HepG2 (cell line): ENCODE measurements around the gene IRF4. TPM values are rescaled to one million over a fixed set of nuclear protein-coding genes. Genes with fewer than 3 reads are reported as not detected.

Experiments
- ATAC-seq: fragments of 200-7000 bp; cut with Tn5 transposase; 3 replicates; pipeline ENCODE4 v1.9.1; 2020; ENCODE audit warnings: mild to moderate bottlenecking, moderate library complexity
- BruUV-seq: library from RNA; stranded (reverse); fragments of 400-500 nt; replicated peaks from 2 replicates; lab custom pipeline; 2021; lab: Mats Ljungman, UMichigan
- CTCF ChIA-PET: fragments of 300-600 bp; formaldehyde crosslinking; extraction: SDS; loops from one replicate; lab custom pipeline; 2021; ENCODE audit warnings: low total read pairs, inconsistent platforms, low intra/inter-chr PET ratio; lab: Yijun Ruan, JAX
- POLR2A ChIA-PET: fragments of 350-600 bp; sonication (Branson Sonifier 250); formaldehyde crosslinking; loops from one replicate; lab custom pipeline; 2020; ENCODE audit warnings: antibody characterized with exemption, inconsistent platforms; lab: Yijun Ruan, JAX
- DNase-seq: peaks from one replicate; pipeline ENCODE4 v3.0.0-alpha.2; 2015; ENCODE audit warnings: low spot score
- FAIRE-seq: peaks from 3 replicates; lab custom pipeline; 2011; peaks lifted over from hg19 to GRCh38; lab: Jason Lieb, UNC
- H2AFZ ChIP-seq: one replicate; pipeline ENCODE4 v1.6.1; 2011; ENCODE audit warnings: low read length, inconsistent platforms
- H3K27ac ChIP-seq: fragments of 300-600 bp; 3 replicates; pipeline ENCODE4 v1.8.0; 2011; ENCODE audit warnings: mixed run types, mild to moderate bottlenecking, mixed read lengths, low read length, inconsistent platforms; ENCODE audit not compliant: insufficient read depth; ENCODE audit errors: extremely low read length
- H3K27me3 ChIP-seq, 2 experiments: fragments of 200-600 bp in 1 of 2; 2 replicates in 1 of 2; 3 replicates in 1 of 2; pipeline versions ENCODE4 v1.6.0 to v1.8.0; 2011; ENCODE audit warnings: low read length in 2 of 2, mild to moderate bottlenecking in 2 of 2, moderate library complexity in 2 of 2, inconsistent platforms in 1 of 2; ENCODE audit not compliant: insufficient read depth in 2 of 2, control insufficient read depth in 1 of 2
- H3K36me3 ChIP-seq, 2 experiments: fragments of 200-600 bp in 1 of 2; replicated peaks in 1 of 2; 2 replicates in 1 of 2; 3 replicates in 1 of 2; pipeline versions ENCODE4 v1.5.1 to v1.8.0; 2011; ENCODE audit warnings: low read length in 2 of 2, inconsistent platforms in 1 of 2; ENCODE audit not compliant: insufficient read depth in 2 of 2, control insufficient read depth in 1 of 2
- H3K4me1 ChIP-seq: 2 replicates; pipeline ENCODE4 v1.5.1; 2012; ENCODE audit warnings: low read length, inconsistent platforms; ENCODE audit not compliant: insufficient read depth
- H3K4me2 ChIP-seq: 2 replicates; pipeline ENCODE4 v1.6.0; 2011; ENCODE audit warnings: low read depth, low read length, inconsistent platforms
- H3K4me3 ChIP-seq, 3 experiments: fragments of 200-600 bp in 1 of 3; sonication (generic), shearing (Covaris generic) in 1 of 3; replicated peaks in 1 of 3; 2 replicates each; pipeline ENCODE4 v1.5.1; 2011 to 2016; ENCODE audit warnings: low read length in 3 of 3, inconsistent platforms in 2 of 3, low read depth in 2 of 3, mild to moderate bottlenecking in 2 of 3, control low read depth in 1 of 3, mixed read lengths in 1 of 3; ENCODE audit not compliant: insufficient read depth in 1 of 3
- H3K79me2 ChIP-seq: one replicate; pipeline ENCODE4 v1.6.1; 2011; ENCODE audit warnings: low read length, inconsistent platforms; ENCODE audit not compliant: insufficient read depth
- H3K9ac ChIP-seq: 2 replicates; pipeline ENCODE4 v1.6.0; 2011; ENCODE audit warnings: mild to moderate bottlenecking, low read depth, low read length, inconsistent platforms; ENCODE audit not compliant: insufficient read depth
- H3K9me3 ChIP-seq: 2 replicates; pipeline ENCODE4 v1.5.1; 2012; ENCODE audit warnings: mild to moderate bottlenecking, low read length
- H4K20me1 ChIP-seq: 2 replicates; pipeline ENCODE4 v1.6.0; 2011; ENCODE audit warnings: inconsistent platforms, mild to moderate bottlenecking, low read length, moderate library complexity; ENCODE audit not compliant: insufficient read depth
- BATF2 ChIP-seq: sonication (generic); formaldehyde crosslinking; IDR thresholded peaks from 2 replicates; pipeline ENCODE4 v1.8.0; 2022; ENCODE audit warnings: mild to moderate bottlenecking, missing genetic modification reagents, moderate library complexity
- GMEB1 ChIP-seq: sonication (generic); formaldehyde crosslinking; IDR thresholded peaks from 2 replicates; pipeline ENCODE4 v1.5.1; 2020; ENCODE audit warnings: missing genetic modification reagents, mild to moderate bottlenecking, borderline replicate concordance
- KLF9 ChIP-seq: IDR thresholded peaks from 2 replicates; pipeline ENCODE4 v1.6.1; 2016; ENCODE audit warnings: low read depth
- LRRFIP1 ChIP-seq: sonication (generic); formaldehyde crosslinking; conservative IDR thresholded peaks from 2 replicates; pipeline ENCODE4 v1.4.0; 2020; ENCODE audit warnings: missing genetic modification reagents
- PHF20 ChIP-seq: sonication (generic); formaldehyde crosslinking; IDR thresholded peaks from 2 replicates; pipeline ENCODE4 v1.5.0; 2020; ENCODE audit warnings: mild to moderate bottlenecking, missing genetic modification reagents
- TBL1XR1 ChIP-seq: fragments of 150-350 bp; IDR thresholded peaks from 2 replicates; pipeline ENCODE4 v1.6.1; 2014; ENCODE audit warnings: borderline replicate concordance, low read length; ENCODE audit not compliant: partially characterized antibody
- ZBTB44 ChIP-seq: sonication (generic); formaldehyde crosslinking; IDR thresholded peaks from 2 replicates; pipeline ENCODE4 v1.4.0; 2020; ENCODE audit warnings: missing genetic modification reagents
- ZC3H13 ChIP-seq: sonication (generic); formaldehyde crosslinking; IDR thresholded peaks from 2 replicates; pipeline ENCODE4 v1.8.1; 2023; ENCODE audit warnings: mild to moderate bottlenecking, missing genetic modification reagents, moderate library complexity
- ZFP91 ChIP-seq: sonication (generic); formaldehyde crosslinking; IDR thresholded peaks from 2 replicates; pipeline ENCODE4 v1.9.0; 2022; ENCODE audit warnings: missing genetic modification reagents, mild to moderate bottlenecking, borderline replicate concordance
- ZNF615 ChIP-seq: sonication (generic); formaldehyde crosslinking; IDR thresholded peaks from 2 replicates; pipeline ENCODE4 v1.5.0; 2020; ENCODE audit warnings: mild to moderate bottlenecking, missing genetic modification reagents, borderline replicate concordance
- ZNF740 ChIP-seq: sonication (generic); formaldehyde crosslinking; IDR thresholded peaks from 2 replicates; pipeline ENCODE4 v1.4.0; 2020; ENCODE audit warnings: missing genetic modification reagents
- WGBS: methylation state at CpG from one replicate; pipeline ENCODE4 v1.1.6; 2017; ENCODE audit warnings: low lambda C conversion rate; 5-methylcytosine and 5-hydroxymethylcytosine counted together
- in situ Hi-C: cut with HindIII; loops from 2 replicates; pipeline ENCODE4 v1.10.0; 2017; ENCODE audit warnings: low pct_unique_long_range_greater_than_20kb; ENCODE audit not compliant: extremely low pct_ligation_motif_present
- intact Hi-C: fragments of 100-400 bp; cut with micrococcal nuclease; formaldehyde crosslinking; loops from one replicate; pipeline ENCODE4 v1.10.0; 2022; ENCODE audit not compliant: unreplicated experiment
- polyA plus RNA-seq, 8 experiments: library from polyadenylated mRNA; depleted of rRNA in 3 of 8; stranded (reverse) in 7 of 8; unstranded in 1 of 8; fragments of >200 nt; fragmentation: Illumina TruSeq in 4 of 8; extraction: Trizol in 4 of 8; gene quantifications; 2 replicates each; pipeline versions ENCODE4 v1.2.1 to v1.2.3, GENCODE V29; 2011 to 2016; ENCODE audit warnings: low read depth in 4 of 8, missing spikeins in 1 of 8, mixed read lengths in 1 of 8; ENCODE audit not compliant: insufficient read depth in 1 of 8
- total RNA-seq, 5 experiments: library from RNA; depleted of rRNA; stranded (reverse); fragments of >200 nt; fragmentation: Illumina TruSeq; extraction: Trizol; gene quantifications; 2 replicates each; pipeline ENCODE4 v1.2.3, GENCODE V29; 2016; ENCODE audit warnings: low read depth in 1 of 5

The IRF4 gene
- total and polyA plus RNA-seq, 2 of the 13 experiments (the other 11 are each of a cell fraction or from before 2014, with no cell fraction given), result 0.07 to 0.09 TPM

GRCh38 chr6:348860-349396, 42.6 kb upstream of the IRF4 start:
- Histone ChIP-seq H3K27me3 (no peaks in the 10 kb centered on the region; a peak in 1 of 5 replicates), H3K27ac (no peak overlapping the region), H3K79me2 (no peaks in the 10 kb centered on the region), H3K4me3 (no peak overlapping the region), H3K4me1 (no peaks in the 10 kb centered on the region), H3K9ac (no peak overlapping the region), H3K36me3 (peaks cover 0 to 1% of the 10 kb centered on the region in 2 experiments; a peak in 2 of 5 replicates), H4K20me1 (no peaks in the 10 kb centered on the region), H2AFZ (no peak overlapping the region), H3K9me3 (no peaks in the 10 kb centered on the region), H3K4me2 (no peak overlapping the region)
- intact Hi-C loops (no loop called here), in situ Hi-C loops (no loop called here)
- TF ChIP-seq LRRFIP1 (no peak), GMEB1 (CRISPR knock-in tag) (no peak), KLF9 (CRISPR knock-in tag) (no peak), ZNF615 (CRISPR knock-in tag) (no peak), ZC3H13 (CRISPR knock-in tag) (0 out of 2 replicates have a peak, but pooled peaks have one; percentile 23), ZBTB44 (CRISPR knock-in tag) (no peak), ZNF740 (CRISPR knock-in tag) (no peak), BATF2 (CRISPR knock-in tag) (no peak), PHF20 (CRISPR knock-in tag) (no peak), ZFP91 (0 out of 2 replicates have a peak, but pooled peaks have one; percentile 3), TBL1XR1 (no peak)
- POLR2A ChIA-PET, result no interaction called here
- DNase-seq (no peak), FAIRE-seq (no peak), ATAC-seq (no peak)
- CTCF ChIA-PET, result no interaction called here
- 74% methylated on average over 21 of the region's 21 CpGs for WGBS
- BruUV-seq, result no TSS peak
